Thoracic aorta (tissue), 2 donors: ENCODE data around the gene C2orf76. TPM values are rescaled to one million over a fixed set of nuclear protein-coding genes. Genes with fewer than 3 reads are reported as not detected.

Experiments used
- ATAC-seq: fragments of 150-250 bp; one replicate; pipeline ENCODE4 v1.8.0; 2017; ENCODE audit warnings: low read depth; ENCODE audit not compliant: insufficient number of reproducible peaks, low FRiP score
- DNase-seq: peaks from one replicate; pipeline ENCODE4 v3.0.0-alpha.2; 2020; ENCODE audit warnings: low spot score
- H3K27ac ChIP-seq, 2 donors: fragments of 200-600 bp; sonication (generic); 1 replicate in 1 of 2; 2 replicates in 1 of 2; pipeline ENCODE4 v1.5.1; 2016; ENCODE audit warnings: mild to moderate bottlenecking in 2 of 2, moderate library complexity in 2 of 2
- H3K27me3 ChIP-seq: fragments of 200-600 bp; sonication (generic); replicated peaks from 2 replicates; pipeline ENCODE4 v1.6.0; 2016; ENCODE audit warnings: mild to moderate bottlenecking; ENCODE audit not compliant: insufficient read depth
- H3K36me3 ChIP-seq: fragments of 200-600 bp; sonication (generic); one replicate; pipeline ENCODE4 v1.5.1; 2016
- H3K4me1 ChIP-seq, 2 donors: fragments of 200-600 bp; sonication (generic); 1 replicate in 1 of 2; 2 replicates in 1 of 2; pipeline versions ENCODE4 v1.5.1 to v1.6.0; 2016; ENCODE audit warnings: low read depth in 2 of 2, mild to moderate bottlenecking in 1 of 2; ENCODE audit not compliant: control insufficient read depth in 1 of 2
- H3K4me3 ChIP-seq: fragments of 200-600 bp; sonication (generic); 2 replicates; pipeline ENCODE4 v1.5.1; 2016; ENCODE audit warnings: mild to moderate bottlenecking
- H3K9me3 ChIP-seq: fragments of 200-600 bp; sonication (generic); 2 replicates; pipeline ENCODE4 v1.5.1; 2016
- CTCF ChIP-seq: fragments of 200-600 bp; sonication (generic); IDR thresholded peaks from one replicate; pipeline ENCODE4 v1.5.1; 2019; ENCODE audit warnings: antibody characterized with exemption
- total RNA-seq, 2 donors: library from RNA; depleted of rRNA; stranded (reverse); fragments of >200 nt; gene quantifications; one replicate each; pipeline versions ENCODE4 v1.1.0 to v1.2.3, GENCODE V29; 2016

Gene C2orf76
- total RNA-seq, 2 donors from 2014 or later = 2.2 to 6.5 TPM

- no peaks in the 10 kb centered on the region for H3K27me3 ChIP-seq
- H3K4me1 ChIP-seq = no peaks in the 10 kb centered on the region
- no peak overlapping the region for H3K4me3 ChIP-seq
- no peak for DNase-seq
- no peak for ATAC-seq
- H3K36me3 ChIP-seq = no peaks in the 10 kb centered on the region
- H3K9me3 ChIP-seq = no peaks in the 10 kb centered on the region
- TF ChIP-seq CTCF = no peak
- no peak overlapping the region for H3K27ac ChIP-seq
These were observed 24.9 kb downstream of the C2orf76 start for GRCh38 chr2:119341684-119342083.

GRCh38 chr2:119339562-119339923, 27.1 kb downstream of the C2orf76 start:
- no peak overlapping the region for H3K4me3 ChIP-seq
- no peaks in the 10 kb centered on the region for H3K4me1 ChIP-seq
- no peak for DNase-seq
- H3K36me3 ChIP-seq = no peaks in the 10 kb centered on the region
- TF ChIP-seq CTCF = no peak
- H3K27me3 ChIP-seq = no peaks in the 10 kb centered on the region
- H3K9me3 ChIP-seq = no peaks in the 10 kb centered on the region
- no peak for ATAC-seq
- H3K27ac ChIP-seq = no peak overlapping the region

- no peak overlapping the region for H3K4me3 ChIP-seq
- no peak for ATAC-seq
- no peak for DNase-seq
- no peaks in the 10 kb centered on the region for H3K4me1 ChIP-seq
- no peaks in the 10 kb centered on the region for H3K9me3 ChIP-seq
- H3K27me3 ChIP-seq = no peaks in the 10 kb centered on the region
- no peak for TF ChIP-seq CTCF
- no peak overlapping the region for H3K27ac ChIP-seq
- H3K36me3 ChIP-seq = no peaks in the 10 kb centered on the region
These were observed 27.6 kb downstream of the C2orf76 start for GRCh38 chr2:119338826-119339561.

- Histone ChIP-seq H3K27ac (no peak overlapping the region), H3K4me1 (no peaks in the 10 kb centered on the region), H3K36me3 (no peaks in the 10 kb centered on the region), H3K27me3 (no peaks in the 10 kb centered on the region), H3K9me3 (no peaks in the 10 kb centered on the region), H3K4me3 (no peak overlapping the region)
- TF ChIP-seq CTCF = no peak
- DNase-seq = no peak
- no peak for ATAC-seq
These were observed 28.4 kb downstream of the C2orf76 start for GRCh38 chr2:119338272-119338671.

GRCh38 chr2:119337749-119338148, 28.9 kb downstream of the C2orf76 start:
- no peak for TF ChIP-seq CTCF
- no peak for ATAC-seq

More at GRCh38 chr2:119337749-119338148, 28.9 kb downstream of the C2orf76 start:
- H3K4me3 ChIP-seq = no peak overlapping the region
- no peaks in the 10 kb centered on the region for H3K27me3 ChIP-seq
- DNase-seq = no peak
- no peak overlapping the region for H3K27ac ChIP-seq
- H3K36me3 ChIP-seq = no peaks in the 10 kb centered on the region
- no peaks in the 10 kb centered on the region for H3K4me1 ChIP-seq
- no peaks in the 10 kb centered on the region for H3K9me3 ChIP-seq
